K562 (cell line): ENCODE results near the gene EMILIN3. TPM values are rescaled to one million over a fixed set of nuclear protein-coding genes. Genes with fewer than 3 reads are reported as not detected.

Experiments
- CEBPG ChIP-seq, 3 experiments: fragments of 200-800 bp in 1 of 3; sonication (Bioruptor generic) in 1 of 3; sonication (generic) in 1 of 3; formaldehyde crosslinking in 1 of 3; IDR thresholded peaks in 2 of 3; conservative IDR thresholded peaks in 1 of 3; 2 replicates each; pipeline versions ENCODE4 v1.6.1 to v1.8.0; 2016 to 2022; ENCODE audit warnings: missing compliant biosample characterization in 2 of 3, missing genetic modification characterization in 2 of 3, mild to moderate bottlenecking in 1 of 3, missing genetic modification reagents in 1 of 3
- E2F3 ChIP-seq: fragments of 250-450 bp; sonication (Bioruptor Pico); IDR thresholded peaks from 2 replicates; pipeline ENCODE4 v1.4.0; 2020; ENCODE audit warnings: mild to moderate bottlenecking
- polyA plus RNA-seq, 8 experiments: library from polyadenylated mRNA; depleted of rRNA in 4 of 8; stranded (reverse) in 5 of 8; unstranded in 3 of 8; fragments of >200 nt; fragmentation: Nextera tagmentation in 2 of 8; fragmentation: Illumina TruSeq in 1 of 8; extraction: Ambion mirVana in 2 of 8; extraction: Trizol in 1 of 8; gene quantifications; 2 replicates each; pipeline versions ENCODE4 v1.2.1 to v1.2.3, GENCODE V29; 2011 to 2014; ENCODE audit warnings: inconsistent platforms in 1 of 8, missing spikeins in 1 of 8
- total RNA-seq, 7 experiments: library from RNA; depleted of rRNA in 6 of 7; stranded (reverse); fragments of >200 nt in 6 of 7; fragmentation: Illumina TruSeq in 2 of 7; extraction: Trizol in 2 of 7; gene quantifications; 2 replicates each; pipeline versions ENCODE4 v1.2.1 to v1.2.3, GENCODE V29; 2011 to 2021; ENCODE audit warnings: low replicate concordance in 1 of 7
- TF ChIP-seq, protein P1 (sequence below): fragments of 450-650 bp; IDR thresholded peaks from 2 replicates; pipeline ENCODE4 v1.6.1; 2018; ENCODE audit not compliant: partially characterized antibody
- TF ChIP-seq, protein P2 (sequence below), 2 experiments: fragments of 450-650 bp in 1 of 2; sonication (generic) in 1 of 2; formaldehyde crosslinking in 1 of 2; IDR thresholded peaks in 1 of 2; conservative IDR thresholded peaks in 1 of 2; 2 replicates each; pipeline versions ENCODE4 v1.6.1 to v1.8.1; 2016 to 2023; ENCODE audit warnings: mild to moderate bottlenecking in 2 of 2, moderate library complexity in 2 of 2, inconsistent platforms in 1 of 2, missing genetic modification reagents in 1 of 2

EMILIN3 gene
- total and polyA plus RNA-seq, 9 of the 15 experiments (the other 6 are each of a cell fraction or from before 2014, with no cell fraction given) = 0.01 to 0.07 TPM; not detected in 7

DNA sequence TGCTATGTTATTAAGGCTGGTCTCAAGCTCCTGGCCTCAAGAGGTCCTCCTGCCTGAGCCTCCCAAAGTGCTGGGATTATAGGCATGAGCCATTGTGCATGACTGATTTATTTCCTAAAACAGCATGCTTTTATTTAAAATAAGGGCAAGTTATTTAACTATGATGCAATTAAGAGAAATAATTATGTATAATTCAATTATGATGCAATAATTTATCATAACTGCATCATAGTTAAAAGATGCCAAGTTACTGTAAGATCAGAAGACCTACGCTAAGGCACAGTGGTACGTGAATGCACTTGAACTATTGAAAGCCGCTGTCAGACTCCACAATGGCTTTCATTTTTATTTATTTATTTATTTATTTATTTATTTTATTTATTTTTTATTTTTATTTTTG is 24.3 kb upstream of the EMILIN3 start (continued):
- TF ChIP-seq, protein P1, sequence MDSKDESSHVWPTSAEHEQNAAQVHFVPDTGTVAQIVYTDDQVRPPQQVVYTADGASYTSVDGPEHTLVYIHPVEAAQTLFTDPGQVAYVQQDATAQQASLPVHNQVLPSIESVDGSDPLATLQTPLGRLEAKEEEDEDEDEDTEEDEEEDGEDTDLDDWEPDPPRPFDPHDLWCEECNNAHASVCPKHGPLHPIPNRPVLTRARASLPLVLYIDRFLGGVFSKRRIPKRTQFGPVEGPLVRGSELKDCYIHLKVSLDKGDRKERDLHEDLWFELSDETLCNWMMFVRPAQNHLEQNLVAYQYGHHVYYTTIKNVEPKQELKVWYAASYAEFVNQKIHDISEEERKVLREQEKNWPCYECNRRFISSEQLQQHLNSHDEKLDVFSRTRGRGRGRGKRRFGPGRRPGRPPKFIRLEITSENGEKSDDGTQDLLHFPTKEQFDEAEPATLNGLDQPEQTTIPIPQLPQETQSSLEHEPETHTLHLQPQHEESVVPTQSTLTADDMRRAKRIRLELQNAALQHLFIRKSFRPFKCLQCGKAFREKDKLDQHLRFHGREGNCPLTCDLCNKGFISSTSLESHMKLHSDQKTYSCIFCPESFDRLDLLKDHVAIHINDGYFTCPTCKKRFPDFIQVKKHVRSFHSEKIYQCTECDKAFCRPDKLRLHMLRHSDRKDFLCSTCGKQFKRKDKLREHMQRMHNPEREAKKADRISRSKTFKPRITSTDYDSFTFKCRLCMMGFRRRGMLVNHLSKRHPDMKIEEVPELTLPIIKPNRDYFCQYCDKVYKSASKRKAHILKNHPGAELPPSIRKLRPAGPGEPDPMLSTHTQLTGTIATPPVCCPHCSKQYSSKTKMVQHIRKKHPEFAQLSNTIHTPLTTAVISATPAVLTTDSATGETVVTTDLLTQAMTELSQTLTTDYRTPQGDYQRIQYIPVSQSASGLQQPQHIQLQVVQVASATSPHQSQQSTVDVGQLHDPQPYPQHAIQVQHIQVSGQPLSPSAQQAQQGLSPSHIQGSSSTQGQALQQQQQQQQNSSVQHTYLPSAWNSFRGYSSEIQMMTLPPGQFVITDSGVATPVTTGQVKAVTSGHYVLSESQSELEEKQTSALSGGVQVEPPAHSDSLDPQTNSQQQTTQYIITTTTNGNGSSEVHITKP = no peak
- TF ChIP-seq CEBPG (CRISPR knock-in tag; IDR thresholded peaks at IDR 0.05) (no peak), CEBPG (tag; conservative IDR thresholded peaks at IDR 0.05 in 1 of 2, IDR thresholded peaks at IDR 0.05 in 1 of 2) (peak; percentile 76 to 95), E2F3 (CRISPR knock-in tag) (no peak)
- TF ChIP-seq, protein P2, sequence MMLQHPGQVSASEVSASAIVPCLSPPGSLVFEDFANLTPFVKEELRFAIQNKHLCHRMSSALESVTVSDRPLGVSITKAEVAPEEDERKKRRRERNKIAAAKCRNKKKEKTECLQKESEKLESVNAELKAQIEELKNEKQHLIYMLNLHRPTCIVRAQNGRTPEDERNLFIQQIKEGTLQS (IDR thresholded peaks at IDR 0.05) = peak; percentile 72
- TF ChIP-seq, protein P2 (CRISPR knock-in tag; conservative IDR thresholded peaks at IDR 0.05) = no peak
